Coronary artery (tissue), 2 donors: ENCODE data around the gene RPL13A.
A peak's percentile ranks its signal among the peaks of the same experiment; 100 is the strongest.

Source experiments
- DNase-seq: peaks from one replicate; pipeline ENCODE4 v3.0.0-alpha.2; 2017; ENCODE audit warnings: low spot score
- H3K27ac ChIP-seq, 2 donors: fragments of 200-600 bp; sonication (generic); one replicate each; pipeline ENCODE4 v1.5.1; 2016 to 2019
- H3K4me3 ChIP-seq: fragments of 200-600 bp; sonication (generic); 2 replicates; pipeline ENCODE4 v1.5.1; 2016; ENCODE audit warnings: mild to moderate bottlenecking, moderate library complexity
- CTCF ChIP-seq: fragments of 200-600 bp; sonication (generic); IDR thresholded peaks from one replicate; pipeline ENCODE4 v1.5.1; 2019; ENCODE audit warnings: antibody characterized with exemption

Gene RPL13A

DNA sequence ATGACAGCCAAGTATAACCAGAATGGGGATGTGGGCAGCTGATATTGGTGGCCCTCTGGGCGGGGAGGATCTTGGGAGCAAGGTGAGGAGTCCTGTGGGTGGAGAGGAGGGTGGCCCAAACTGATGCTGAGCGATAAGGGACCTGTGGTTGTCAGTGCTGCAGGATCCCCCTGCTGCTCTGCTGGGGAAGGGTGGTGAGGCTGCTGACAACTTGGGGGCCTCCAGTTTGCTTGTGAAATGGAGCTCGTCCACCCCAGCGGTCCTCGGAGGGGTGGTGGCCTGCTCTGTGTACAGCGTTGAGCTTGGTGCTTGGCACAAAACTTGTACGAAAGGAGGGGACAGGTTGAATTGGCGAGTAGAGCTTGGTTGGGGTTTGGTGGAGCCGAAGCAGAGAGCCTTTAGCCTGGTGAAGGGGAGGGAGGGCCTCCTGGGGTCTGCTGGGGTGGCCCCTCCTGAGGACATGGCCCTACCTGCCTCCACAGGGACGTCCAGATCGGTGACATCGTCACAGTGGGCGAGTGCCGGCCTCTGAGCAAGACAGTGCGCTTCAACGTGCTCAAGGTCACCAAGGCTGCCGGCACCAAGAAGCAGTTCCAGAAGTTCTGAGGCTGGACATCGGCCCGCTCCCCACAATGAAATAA lies 11.7 kb downstream of the RPL13A start:
- peak overlapping the region; percentile 14 for H3K4me3 ChIP-seq
- peak overlapping the region in 1 of 2 donors; percentile 65 for H3K27ac ChIP-seq
- no peak for TF ChIP-seq CTCF
- DNase-seq, result no peak

GRCh38 chr19:49502866-49503581 lies 15.6 kb downstream of the RPL13A start:
- no peak for DNase-seq
- TF ChIP-seq CTCF, result peak; percentile 24
- Histone ChIP-seq H3K4me3 (no peak overlapping the region), H3K27ac (no peak overlapping the region)

- Histone ChIP-seq H3K27ac (no peak overlapping the region), H3K4me3 (no peak overlapping the region)
- no peak for TF ChIP-seq CTCF
- DNase-seq, result no peak
Measured at GRCh38 chr19:49503582-49503962, 16.2 kb downstream of the RPL13A start.

- peak; percentile 47 for TF ChIP-seq CTCF
- no peak for DNase-seq
- Histone ChIP-seq H3K27ac (no peak overlapping the region), H3K4me3 (no peak overlapping the region)
Measured at GRCh38 chr19:49506575-49507105, 19.2 kb downstream of the RPL13A start.

DNA sequence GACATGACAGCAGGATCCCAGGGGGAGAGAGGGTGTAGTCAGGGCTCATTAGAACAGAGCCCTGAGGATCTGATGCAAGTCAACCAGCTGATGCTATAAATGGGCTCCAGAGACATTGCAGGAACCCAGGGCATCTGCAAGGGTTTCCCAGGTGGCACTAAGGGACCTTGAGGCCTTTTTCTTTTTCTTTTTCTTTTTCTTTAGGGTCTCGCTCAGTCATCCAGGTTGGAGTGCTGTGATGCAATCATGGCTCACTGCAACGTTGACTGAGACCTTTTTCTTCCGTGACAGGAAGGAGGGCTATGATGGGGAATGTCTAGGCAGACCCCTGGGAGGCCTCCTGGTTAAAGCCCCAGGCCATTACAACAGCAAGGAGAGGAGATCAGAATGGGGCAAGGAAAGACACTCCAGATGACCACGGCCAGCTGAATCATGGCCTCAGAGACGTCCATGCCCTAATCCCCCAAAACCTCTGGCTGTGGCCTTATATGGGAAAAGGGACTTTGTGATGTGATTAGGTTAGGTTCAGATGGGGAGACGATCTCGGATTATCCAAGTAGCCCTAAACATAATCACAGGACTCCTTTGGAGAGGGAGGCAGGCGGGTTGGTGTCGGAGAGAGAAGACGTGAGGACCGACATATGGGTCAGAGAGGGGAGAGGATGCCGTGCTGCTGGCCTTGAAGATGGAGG lies 20.5 kb downstream of the RPL13A start:
- DNase-seq, result no peak
- TF ChIP-seq CTCF, result no peak
- Histone ChIP-seq H3K27ac (no peak overlapping the region), H3K4me3 (no peak overlapping the region)

DNA sequence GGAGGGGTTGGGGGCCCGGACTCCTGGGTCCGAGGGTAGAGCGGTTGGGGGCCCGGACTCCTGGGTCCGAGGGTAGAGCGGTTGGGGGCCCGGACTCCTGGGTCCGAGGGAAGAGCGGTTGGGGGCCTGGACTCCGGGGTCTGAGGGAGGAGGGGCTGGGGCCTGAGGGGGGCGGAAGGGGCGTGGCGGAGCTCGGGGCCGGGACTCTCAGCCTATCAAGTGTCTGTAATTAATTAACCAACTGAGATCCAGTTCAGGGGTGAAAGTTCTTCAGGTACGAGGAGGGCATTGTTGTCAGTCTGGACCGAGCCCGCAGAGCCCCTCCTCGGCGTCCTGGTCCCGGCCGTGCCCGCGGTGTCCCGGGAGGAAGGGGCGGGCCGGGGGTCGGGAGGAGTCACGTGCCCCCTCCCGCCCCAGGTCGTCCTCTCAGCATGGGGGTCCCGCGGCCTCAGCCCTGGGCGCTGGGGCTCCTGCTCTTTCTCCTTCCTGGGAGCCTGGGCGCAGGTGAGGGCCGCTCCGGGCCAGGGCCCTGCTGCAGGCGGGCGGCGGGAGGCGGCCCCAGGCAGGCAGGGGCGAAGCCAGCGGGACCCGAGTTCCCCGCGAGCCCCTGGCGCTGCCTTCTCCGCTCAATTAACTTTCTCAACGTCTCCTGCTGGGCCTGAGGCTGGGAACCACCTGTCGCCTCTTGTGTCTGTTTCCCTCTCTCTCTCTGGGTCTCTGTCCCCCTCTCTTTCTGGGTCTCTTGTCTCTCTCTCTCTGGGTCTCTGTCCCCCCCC lies 25.8 kb downstream of the RPL13A start:
- peak overlapping the region; percentile 78 to 96 for H3K27ac ChIP-seq
- H3K4me3 ChIP-seq, result peak overlapping the region; percentile 89
- no peak for TF ChIP-seq CTCF
- no peak for DNase-seq
